ENCODE data around the gene SYNGR1.
"Not testable (repeated sequence)": the region's sequence is repeated elsewhere in the genome, so short reads cannot be mapped to it uniquely, and the experiment has no call there.

SYNGR1 gene

DNA sequence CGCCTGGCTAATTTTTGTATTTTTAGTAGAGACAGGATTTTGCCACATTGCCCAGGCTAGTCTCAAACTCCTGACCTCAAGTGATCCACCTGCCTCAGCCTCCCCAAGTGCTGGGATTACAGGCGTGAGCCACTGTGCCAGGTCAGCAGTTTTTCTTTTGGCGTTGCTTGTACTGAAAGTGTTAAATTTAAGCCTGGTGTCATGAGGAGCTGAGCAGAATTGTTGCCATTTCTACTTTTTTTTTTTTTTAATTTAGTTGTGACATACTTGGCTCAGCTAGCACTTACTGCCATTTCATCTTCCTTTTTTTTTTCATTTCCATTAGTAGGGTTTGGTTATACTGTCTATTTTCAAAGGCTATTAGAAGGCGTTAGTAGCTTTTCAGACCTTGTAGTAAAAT is 60.5 kb downstream of the SYNGR1 start:
- H3K79me2 ChIP-seq (ENCODE audit: insufficient read depth, low read depth): peaks cover 8% of the 10 kb centered on the region; the same call in 1 of the 2 replicates

DNA sequence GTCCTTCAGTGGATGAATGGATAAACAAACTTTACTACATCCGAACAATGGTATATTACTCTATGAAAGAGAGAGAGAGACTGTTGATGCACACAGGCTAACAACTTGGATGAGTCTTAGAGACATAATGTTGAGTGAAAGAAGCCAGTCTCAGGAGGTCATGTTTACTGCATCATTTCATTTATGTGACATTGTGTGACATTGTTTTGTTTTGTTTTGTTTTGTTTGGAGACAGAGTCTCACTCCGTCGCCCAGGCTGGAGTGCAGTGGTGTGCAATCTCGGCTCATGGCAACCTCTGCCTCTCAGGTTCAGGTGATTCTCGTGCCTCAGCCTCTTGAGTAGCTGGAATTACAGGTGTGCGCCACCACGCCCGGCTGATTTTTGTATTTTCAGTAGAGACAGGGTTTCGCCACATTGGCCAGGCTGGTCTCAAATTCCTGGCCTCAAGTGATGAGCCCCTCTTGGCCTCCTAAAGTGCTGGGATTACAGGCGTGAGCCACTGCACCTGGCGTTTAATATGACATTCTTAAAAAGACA is 62.1 kb downstream of the SYNGR1 start:
- not testable (repeated sequence) for H3K27me3 ChIP-seq (ENCODE audit: insufficient read depth, low read depth); H3K27ac ChIP-seq; H3K9ac ChIP-seq; H2AFZ ChIP-seq (ENCODE audit: low read depth); H3K4me3 ChIP-seq (IDR thresholded peaks at IDR 0.05; ENCODE audit: insufficient read depth, low read depth, low read length); H3K36me3 ChIP-seq (ENCODE audit: insufficient read depth); H3K79me2 ChIP-seq (ENCODE audit: insufficient read depth, low read depth); H4K20me1 ChIP-seq (ENCODE audit: insufficient read depth)
- H3K4me2 ChIP-seq: peak overlapping the region; percentile 27; the same call in 1 of the 2 replicates
- H3K4me1 ChIP-seq (ENCODE audit: low read depth, poor library complexity, severe bottlenecking): peaks cover 26% of the 10 kb centered on the region

More for the DNA sequence above, 60.5 kb downstream of the SYNGR1 start:
- H4K20me1 ChIP-seq (ENCODE audit: insufficient read depth): no peaks in the 10 kb centered on the region
- no peak overlapping the region for H3K9ac ChIP-seq
- TF ChIP-seq, protein P1, sequence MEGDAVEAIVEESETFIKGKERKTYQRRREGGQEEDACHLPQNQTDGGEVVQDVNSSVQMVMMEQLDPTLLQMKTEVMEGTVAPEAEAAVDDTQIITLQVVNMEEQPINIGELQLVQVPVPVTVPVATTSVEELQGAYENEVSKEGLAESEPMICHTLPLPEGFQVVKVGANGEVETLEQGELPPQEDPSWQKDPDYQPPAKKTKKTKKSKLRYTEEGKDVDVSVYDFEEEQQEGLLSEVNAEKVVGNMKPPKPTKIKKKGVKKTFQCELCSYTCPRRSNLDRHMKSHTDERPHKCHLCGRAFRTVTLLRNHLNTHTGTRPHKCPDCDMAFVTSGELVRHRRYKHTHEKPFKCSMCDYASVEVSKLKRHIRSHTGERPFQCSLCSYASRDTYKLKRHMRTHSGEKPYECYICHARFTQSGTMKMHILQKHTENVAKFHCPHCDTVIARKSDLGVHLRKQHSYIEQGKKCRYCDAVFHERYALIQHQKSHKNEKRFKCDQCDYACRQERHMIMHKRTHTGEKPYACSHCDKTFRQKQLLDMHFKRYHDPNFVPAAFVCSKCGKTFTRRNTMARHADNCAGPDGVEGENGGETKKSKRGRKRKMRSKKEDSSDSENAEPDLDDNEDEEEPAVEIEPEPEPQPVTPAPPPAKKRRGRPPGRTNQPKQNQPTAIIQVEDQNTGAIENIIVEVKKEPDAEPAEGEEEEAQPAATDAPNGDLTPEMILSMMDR (conservative IDR thresholded peaks at IDR 0.05; ENCODE audit: low read depth, low read length): no peak
- no peaks in the 10 kb centered on the region for H3K36me3 ChIP-seq (ENCODE audit: insufficient read depth)
- H3K27me3 ChIP-seq (ENCODE audit: insufficient read depth, low read depth): no peaks in the 10 kb centered on the region
- H2AFZ ChIP-seq (ENCODE audit: low read depth): no peak overlapping the region
- H3K27ac ChIP-seq: no peak overlapping the region
- H3K4me3 ChIP-seq (IDR thresholded peaks at IDR 0.05; ENCODE audit: insufficient read depth, low read depth, low read length): no peak overlapping the region
- no peak overlapping the region for H3K4me2 ChIP-seq
- H3K4me1 ChIP-seq (ENCODE audit: low read depth, poor library complexity, severe bottlenecking): peaks cover 26% of the 10 kb centered on the region

- H3K36me3 ChIP-seq (ENCODE audit: insufficient read depth); H3K27ac ChIP-seq; H2AFZ ChIP-seq (ENCODE audit: low read depth); H3K4me3 ChIP-seq (IDR thresholded peaks at IDR 0.05; ENCODE audit: insufficient read depth, low read depth, low read length); H3K27me3 ChIP-seq (ENCODE audit: insufficient read depth, low read depth); H4K20me1 ChIP-seq (ENCODE audit: insufficient read depth); H3K9ac ChIP-seq; H3K79me2 ChIP-seq (ENCODE audit: insufficient read depth, low read depth): not testable (repeated sequence)
- H3K4me1 ChIP-seq (ENCODE audit: low read depth, poor library complexity, severe bottlenecking): peaks cover 26% of the 10 kb centered on the region
- peak overlapping the region; percentile 27; the same call in 1 of the 2 replicates for H3K4me2 ChIP-seq
These were observed 63.4 kb downstream of the SYNGR1 start for GRCh38 chr22:39413204-39413603.

DNA sequence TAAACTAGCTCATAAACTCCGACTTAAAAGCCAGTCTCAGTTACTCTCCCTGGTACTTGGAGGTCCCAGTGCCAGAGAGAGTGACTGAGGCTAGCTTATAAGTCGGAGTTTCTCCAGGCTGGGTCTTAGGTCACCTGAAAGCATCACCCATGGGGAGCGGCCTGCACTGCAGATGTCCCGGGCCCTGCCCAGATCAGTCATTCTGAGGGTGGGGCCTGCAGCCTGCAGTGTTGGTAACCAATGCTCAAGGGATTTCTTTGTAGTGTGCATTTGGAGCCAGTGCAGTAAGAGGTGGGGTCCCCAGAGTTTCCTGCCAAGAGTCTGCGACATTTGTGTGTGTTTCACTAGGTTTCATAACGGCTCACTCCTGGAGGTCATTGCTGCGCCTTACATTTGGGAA is 64.6 kb downstream of the SYNGR1 start:
- no peaks in the 10 kb centered on the region for H4K20me1 ChIP-seq (ENCODE audit: insufficient read depth)
- H3K36me3 ChIP-seq (ENCODE audit: insufficient read depth): no peaks in the 10 kb centered on the region; the same call in 1 of the 2 replicates
- H3K9ac ChIP-seq: no peak overlapping the region
- H3K4me1 ChIP-seq (ENCODE audit: low read depth, poor library complexity, severe bottlenecking): peaks cover 26% of the 10 kb centered on the region
- no peaks in the 10 kb centered on the region; the same call in 1 of the 2 replicates for H3K79me2 ChIP-seq (ENCODE audit: insufficient read depth, low read depth)
- TF ChIP-seq, protein P1 (conservative IDR thresholded peaks at IDR 0.05; ENCODE audit: low read depth, low read length): no peak
- H3K27me3 ChIP-seq (ENCODE audit: insufficient read depth, low read depth): no peaks in the 10 kb centered on the region
- H3K27ac ChIP-seq: no peak overlapping the region
- H2AFZ ChIP-seq (ENCODE audit: low read depth): no peak overlapping the region
- no peak overlapping the region for H3K4me3 ChIP-seq (IDR thresholded peaks at IDR 0.05; ENCODE audit: insufficient read depth, low read depth, low read length)
- H3K4me2 ChIP-seq: no peak overlapping the region

DNA sequence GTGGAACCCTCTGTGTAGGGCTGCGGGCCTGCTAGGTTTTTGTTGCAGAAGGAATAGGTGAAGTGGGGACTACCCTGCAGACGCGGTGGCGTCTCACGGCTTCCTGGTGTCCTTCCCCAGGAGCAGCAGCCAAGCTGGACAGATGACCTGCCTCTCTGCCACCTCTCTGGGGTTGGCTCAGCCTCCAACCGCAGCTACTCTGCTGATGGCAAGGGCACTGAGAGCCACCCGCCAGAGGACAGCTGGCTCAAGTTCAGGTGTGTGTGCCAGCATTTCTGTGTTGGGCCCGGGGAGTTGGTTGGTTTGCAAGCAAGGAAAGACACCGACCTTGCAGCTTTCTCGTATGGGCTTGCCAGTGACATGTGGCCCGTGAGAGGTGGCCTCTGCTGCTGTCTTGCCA is 65.1 kb downstream of the SYNGR1 start:
- Histone ChIP-seq H2AFZ (ENCODE audit: low read depth) (no peak overlapping the region), H3K27ac (no peak overlapping the region), H3K4me1 (ENCODE audit: low read depth, poor library complexity, severe bottlenecking) (peaks cover 26% of the 10 kb centered on the region), H3K9ac (no peak overlapping the region), H3K79me2 (ENCODE audit: insufficient read depth, low read depth) (no peaks in the 10 kb centered on the region; the same call in 1 of the 2 replicates), H3K36me3 (ENCODE audit: insufficient read depth) (no peaks in the 10 kb centered on the region; the same call in 1 of the 2 replicates), H4K20me1 (ENCODE audit: insufficient read depth) (no peaks in the 10 kb centered on the region), H3K4me3 (IDR thresholded peaks at IDR 0.05; ENCODE audit: insufficient read depth, low read depth, low read length) (no peak overlapping the region), H3K27me3 (ENCODE audit: insufficient read depth, low read depth) (no peaks in the 10 kb centered on the region), H3K4me2 (no peak overlapping the region)
- TF ChIP-seq, protein P1 (conservative IDR thresholded peaks at IDR 0.05; ENCODE audit: low read depth, low read length): no peak

All from KMS-11 (cell line).